ENCODE data around the gene ENDOG.
"Not testable (repeated sequence)": the region's sequence is repeated elsewhere in the genome, so short reads cannot be mapped to it uniquely, and the experiment has no call there.

ENDOG gene

DNA sequence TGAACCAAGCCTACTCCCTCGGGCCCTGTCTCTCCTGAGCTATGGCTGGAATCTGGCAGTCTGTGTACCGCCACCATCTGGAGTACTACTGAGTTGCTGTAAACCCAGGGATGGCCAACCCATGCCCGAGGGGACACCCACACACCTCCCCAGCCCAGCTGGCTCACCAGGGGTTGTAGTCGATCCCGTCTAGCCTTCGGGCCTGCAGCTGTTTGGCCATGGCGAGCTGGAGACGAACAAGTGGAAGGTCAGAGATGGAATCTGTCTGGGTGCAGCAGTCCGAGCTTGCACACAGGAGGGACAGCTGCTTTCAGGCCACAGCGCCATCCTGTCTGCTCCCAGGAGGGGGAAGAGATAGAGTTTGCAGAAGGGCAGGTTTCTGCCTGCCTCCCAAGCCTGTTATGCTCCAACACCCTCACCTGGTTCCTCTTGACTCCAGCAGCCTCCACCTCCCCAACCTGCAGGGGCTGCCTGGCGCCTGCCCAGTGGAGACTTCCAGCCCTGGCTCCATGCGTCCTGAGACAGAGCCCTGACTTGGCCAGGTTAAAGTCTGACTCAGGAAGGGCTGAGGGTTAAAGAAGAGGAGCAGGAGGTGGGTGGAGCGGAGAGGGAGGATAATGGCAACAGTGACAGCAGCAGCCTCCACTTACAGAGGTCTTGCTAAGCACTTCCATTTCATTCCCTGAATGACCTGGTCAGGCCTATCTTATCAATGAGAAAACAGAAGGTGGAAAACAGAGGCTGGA is 27.1 kb downstream of the ENDOG start:
- DNase-seq (ENCODE audit: low spot score), result peak; percentile 61
- ChIA-PET CTCF (interaction anchor here (0.5 to 1.7 kb wide), 6 partner anchors 17 to 707 kb away, joined by 3 to 6 read pairs (median 3); partner anchors contain the start of gene KYAT1), POLR2A (ENCODE audit: low non-redundant PET) (interaction anchor here (0.5 kb wide), 1 partner anchor 61 kb away, joined by 5 read pairs; no protein-coding TSS in a partner anchor)
- peak overlapping the region; percentile 51 for H3K27ac ChIP-seq
- TF ChIP-seq, protein P1, sequence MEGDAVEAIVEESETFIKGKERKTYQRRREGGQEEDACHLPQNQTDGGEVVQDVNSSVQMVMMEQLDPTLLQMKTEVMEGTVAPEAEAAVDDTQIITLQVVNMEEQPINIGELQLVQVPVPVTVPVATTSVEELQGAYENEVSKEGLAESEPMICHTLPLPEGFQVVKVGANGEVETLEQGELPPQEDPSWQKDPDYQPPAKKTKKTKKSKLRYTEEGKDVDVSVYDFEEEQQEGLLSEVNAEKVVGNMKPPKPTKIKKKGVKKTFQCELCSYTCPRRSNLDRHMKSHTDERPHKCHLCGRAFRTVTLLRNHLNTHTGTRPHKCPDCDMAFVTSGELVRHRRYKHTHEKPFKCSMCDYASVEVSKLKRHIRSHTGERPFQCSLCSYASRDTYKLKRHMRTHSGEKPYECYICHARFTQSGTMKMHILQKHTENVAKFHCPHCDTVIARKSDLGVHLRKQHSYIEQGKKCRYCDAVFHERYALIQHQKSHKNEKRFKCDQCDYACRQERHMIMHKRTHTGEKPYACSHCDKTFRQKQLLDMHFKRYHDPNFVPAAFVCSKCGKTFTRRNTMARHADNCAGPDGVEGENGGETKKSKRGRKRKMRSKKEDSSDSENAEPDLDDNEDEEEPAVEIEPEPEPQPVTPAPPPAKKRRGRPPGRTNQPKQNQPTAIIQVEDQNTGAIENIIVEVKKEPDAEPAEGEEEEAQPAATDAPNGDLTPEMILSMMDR (conservative IDR thresholded peaks at IDR 0.05; ENCODE audit: low read depth), result no peak

DNA sequence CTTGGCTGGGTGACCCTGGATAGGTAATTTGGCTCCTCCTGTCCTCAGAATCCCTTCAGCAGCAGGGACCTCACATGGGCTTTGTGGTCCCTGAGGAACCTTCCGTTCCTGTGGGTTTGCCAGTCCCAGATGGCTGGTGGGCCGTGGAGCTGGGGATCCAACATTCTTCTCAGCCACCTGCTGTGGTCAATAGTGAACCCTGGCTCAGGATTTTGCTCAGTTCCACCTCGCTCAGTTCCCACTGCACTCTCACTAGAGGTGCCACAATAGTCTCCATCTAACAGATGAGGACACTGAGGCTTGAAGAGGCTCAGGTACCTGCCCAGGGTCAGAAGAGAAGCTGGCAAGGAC is 28.4 kb downstream of the ENDOG start:
- no peak for DNase-seq (ENCODE audit: low spot score)
- H3K27ac ChIP-seq, result no peak overlapping the region
- POLR2A ChIA-PET (ENCODE audit: low non-redundant PET), result interaction anchor here (0.7 kb wide), 1 partner anchor 46 kb away, joined by 5 read pairs; no protein-coding TSS in a partner anchor
- TF ChIP-seq, protein P1 (conservative IDR thresholded peaks at IDR 0.05; ENCODE audit: low read depth), result no peak
- CTCF ChIA-PET, result interaction anchor here (0.8 to 0.9 kb wide), 2 partner anchors 23 to 256 kb away, joined by 3 read pairs; no protein-coding TSS in a partner anchor

- POLR2A ChIA-PET (ENCODE audit: low non-redundant PET), result no interaction called here
- no peak for DNase-seq (ENCODE audit: low spot score)
- H3K27ac ChIP-seq, result no peak overlapping the region
- TF ChIP-seq, protein P1 (conservative IDR thresholded peaks at IDR 0.05; ENCODE audit: low read depth), result no peak
- CTCF ChIA-PET, result no interaction called here
Observed at GRCh38 chr9:128847803-128848202, 29.5 kb downstream of the ENDOG start.

DNA sequence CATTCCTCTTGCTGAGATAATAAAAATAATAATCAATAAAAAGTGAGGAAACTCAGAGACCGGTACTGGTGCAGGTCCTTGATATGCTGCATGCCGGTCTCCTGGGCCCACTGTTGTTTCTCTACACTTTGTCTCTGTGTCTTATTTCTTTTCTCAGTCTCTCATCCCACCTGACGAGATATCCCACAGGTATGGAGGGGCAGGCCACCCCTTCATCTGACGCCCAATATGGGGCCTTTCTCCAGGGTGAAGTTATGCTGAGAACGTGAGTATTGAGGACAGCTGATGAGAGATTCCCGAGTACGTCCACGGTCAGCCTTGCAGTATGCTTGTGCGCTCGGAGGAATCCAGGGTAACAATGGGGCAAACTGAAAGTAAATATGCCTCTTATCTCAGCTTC is 32.7 kb downstream of the ENDOG start:
- POLR2A ChIA-PET (ENCODE audit: low non-redundant PET); H3K27ac ChIP-seq; DNase-seq (ENCODE audit: low spot score): not testable (repeated sequence)
- CTCF ChIA-PET, result interaction anchor here (1.5 kb wide), 1 partner anchor 75 kb away, joined by 5 read pairs; no protein-coding TSS in a partner anchor

DNA sequence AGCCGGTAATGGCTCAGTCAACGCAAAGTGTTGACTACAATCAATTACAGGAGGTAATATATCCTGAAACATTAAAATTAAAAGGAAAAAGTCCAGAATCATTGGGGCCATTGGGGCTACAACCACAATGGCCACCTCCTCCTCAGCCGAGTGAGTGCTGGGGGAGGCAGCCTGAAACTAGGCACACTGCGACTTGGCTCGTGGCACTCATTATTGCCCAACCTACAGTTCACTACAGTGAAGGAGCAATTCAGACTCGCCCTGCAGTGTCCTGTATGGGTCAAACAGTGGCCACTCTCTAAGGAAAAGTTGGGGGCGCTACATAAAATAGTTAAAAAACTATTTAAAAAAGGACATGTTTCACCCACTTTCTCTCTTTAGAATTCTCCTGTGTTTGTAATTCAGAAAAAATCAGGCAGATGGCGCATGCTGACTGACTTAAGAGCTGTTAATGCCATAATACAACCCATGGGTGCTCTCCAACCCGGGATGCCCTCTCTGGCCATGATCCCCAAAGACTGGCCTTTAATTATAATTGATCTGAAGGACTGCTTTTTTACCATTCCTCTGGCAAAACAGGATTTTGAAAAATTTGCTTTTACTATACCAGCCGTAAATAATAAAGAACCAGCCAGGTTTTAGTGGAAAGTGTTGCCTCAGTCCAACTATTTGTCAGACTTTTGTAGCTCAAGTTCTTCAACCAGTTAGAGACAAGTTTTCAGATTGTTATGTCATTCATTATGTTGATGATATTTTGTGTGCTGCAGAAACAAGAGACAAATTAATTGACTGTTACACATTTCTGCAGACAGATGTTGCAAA is 33.7 kb downstream of the ENDOG start:
- TF ChIP-seq, protein P1 (conservative IDR thresholded peaks at IDR 0.05; ENCODE audit: low read depth), result peak; percentile 88
- POLR2A ChIA-PET (ENCODE audit: low non-redundant PET); H3K27ac ChIP-seq; DNase-seq (ENCODE audit: low spot score): not testable (repeated sequence)
- CTCF ChIA-PET, result interaction anchor here (0.6 to 1.5 kb wide), 8 partner anchors 10 to 124 kb away, joined by 3 to 12 read pairs (median 4); no protein-coding TSS in a partner anchor

- POLR2A ChIA-PET (ENCODE audit: low non-redundant PET); H3K27ac ChIP-seq; DNase-seq (ENCODE audit: low spot score): not testable (repeated sequence)
- CTCF ChIA-PET, result interaction anchor here (0.6 to 1.5 kb wide), 7 partner anchors 9 to 124 kb away, joined by 3 to 12 read pairs (median 4); no protein-coding TSS in a partner anchor
Observed at GRCh38 chr9:128852646-128853045, 34.3 kb downstream of the ENDOG start.

- DNase-seq (ENCODE audit: low spot score); CTCF ChIA-PET; POLR2A ChIA-PET (ENCODE audit: low non-redundant PET); H3K27ac ChIP-seq: not testable (repeated sequence)
Observed at GRCh38 chr9:128854454-128854853, 36.2 kb downstream of the ENDOG start.

GRCh38 chr9:128858476-128858875 is 40.2 kb downstream of the ENDOG start:
- CTCF ChIA-PET, result interaction anchor here (1.2 kb wide), 1 partner anchor 70 kb away, joined by 5 read pairs; no protein-coding TSS in a partner anchor
- POLR2A ChIA-PET (ENCODE audit: low non-redundant PET); DNase-seq (ENCODE audit: low spot score); H3K27ac ChIP-seq: not testable (repeated sequence)
